Uterus (tissue), 2 donors: ENCODE results near the gene SMG7.

Experiments used
- POLR2A ChIP-seq, 2 donors: fragments of 450-650 bp; IDR thresholded peaks; one replicate each; pipeline ENCODE4 v1.6.1; 2016; ENCODE audit warnings: antibody characterized with exemption in 2 of 2, mild to moderate bottlenecking in 1 of 2, moderate library complexity in 1 of 2
- TF ChIP-seq, protein P1 (sequence below), 4 experiments: fragments of 200-600 bp in 2 of 4; fragments of 450-650 bp in 2 of 4; sonication (generic) in 2 of 4; IDR thresholded peaks; one replicate each; pipeline ENCODE4 v1.5.1; 2016 to 2019; ENCODE audit warnings: antibody characterized with exemption in 4 of 4, mild to moderate bottlenecking in 2 of 4, moderate library complexity in 1 of 4

GRCh38 chr1:183515002-183515689 lies 42.8 kb downstream of the SMG7 start:
- TF ChIP-seq POLR2A (IDR thresholded peaks at IDR 0.05) = no peak
- TF ChIP-seq, protein P1, sequence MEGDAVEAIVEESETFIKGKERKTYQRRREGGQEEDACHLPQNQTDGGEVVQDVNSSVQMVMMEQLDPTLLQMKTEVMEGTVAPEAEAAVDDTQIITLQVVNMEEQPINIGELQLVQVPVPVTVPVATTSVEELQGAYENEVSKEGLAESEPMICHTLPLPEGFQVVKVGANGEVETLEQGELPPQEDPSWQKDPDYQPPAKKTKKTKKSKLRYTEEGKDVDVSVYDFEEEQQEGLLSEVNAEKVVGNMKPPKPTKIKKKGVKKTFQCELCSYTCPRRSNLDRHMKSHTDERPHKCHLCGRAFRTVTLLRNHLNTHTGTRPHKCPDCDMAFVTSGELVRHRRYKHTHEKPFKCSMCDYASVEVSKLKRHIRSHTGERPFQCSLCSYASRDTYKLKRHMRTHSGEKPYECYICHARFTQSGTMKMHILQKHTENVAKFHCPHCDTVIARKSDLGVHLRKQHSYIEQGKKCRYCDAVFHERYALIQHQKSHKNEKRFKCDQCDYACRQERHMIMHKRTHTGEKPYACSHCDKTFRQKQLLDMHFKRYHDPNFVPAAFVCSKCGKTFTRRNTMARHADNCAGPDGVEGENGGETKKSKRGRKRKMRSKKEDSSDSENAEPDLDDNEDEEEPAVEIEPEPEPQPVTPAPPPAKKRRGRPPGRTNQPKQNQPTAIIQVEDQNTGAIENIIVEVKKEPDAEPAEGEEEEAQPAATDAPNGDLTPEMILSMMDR (IDR thresholded peaks at IDR 0.05) = no peak
